GM12878 (cell line): Measurements from ENCODE around the gene CLIP1.

Experiments used
- EP300 ChIP-seq, 2 experiments: fragments of 150-350 bp in 1 of 2; IDR thresholded peaks; 2 replicates each; pipeline ENCODE4 v1.6.1; 2011 to 2012; ENCODE audit warnings: low read depth in 2 of 2, low read length in 2 of 2, borderline replicate concordance in 1 of 2, improper control_type of control experiment in 1 of 2, inconsistent platforms in 1 of 2; ENCODE audit not compliant: control insufficient read depth in 1 of 2
- ESRRA ChIP-seq: IDR thresholded peaks from 2 replicates; pipeline ENCODE4 v1.6.1; 2012; ENCODE audit warnings: mild to moderate bottlenecking, low read length, improper control_type of control experiment
- EZH2 ChIP-seq: IDR thresholded peaks from 2 replicates; pipeline ENCODE4 v1.6.1; 2012; ENCODE audit warnings: low read depth, mild to moderate bottlenecking, control low read depth, inconsistent platforms, low read length, borderline replicate concordance; ENCODE audit not compliant: control insufficient read depth
- IKZF1 ChIP-seq: fragments of 450-650 bp; conservative IDR thresholded peaks from 2 replicates; pipeline ENCODE4 v1.6.1; 2017; ENCODE audit warnings: antibody characterized with exemption, mild to moderate bottlenecking
- IRF5 ChIP-seq: fragments of 450-650 bp; IDR thresholded peaks from 2 replicates; pipeline ENCODE4 v1.6.1; 2017; ENCODE audit warnings: borderline replicate concordance
- MXI1 ChIP-seq: fragments of 150-350 bp; IDR thresholded peaks from 2 replicates; pipeline ENCODE4 v1.6.1; 2011; ENCODE audit warnings: low read depth, mild to moderate bottlenecking, inconsistent platforms, low read length, improper control_type of control experiment
- MYC ChIP-seq: IDR thresholded peaks from 2 replicates; pipeline ENCODE4 v1.6.1; 2011; ENCODE audit warnings: mild to moderate bottlenecking, low read length, moderate library complexity, inconsistent platforms; ENCODE audit not compliant: insufficient read depth, insufficient replicate concordance, insufficient read length, severe bottlenecking
- POLR2A ChIP-seq: IDR thresholded peaks from 2 replicates; pipeline ENCODE4 v1.6.1; 2011; ENCODE audit warnings: low read depth, mild to moderate bottlenecking, low read length
- POLR2AphosphoS5 ChIP-seq: IDR thresholded peaks from 2 replicates; pipeline ENCODE4 v1.6.1; 2011; ENCODE audit warnings: mild to moderate bottlenecking, low read length, inconsistent platforms
- TF ChIP-seq, protein P1 (sequence below): IDR thresholded peaks from 2 replicates; pipeline ENCODE4 v1.6.1; 2012; ENCODE audit warnings: mild to moderate bottlenecking, low read depth, low read length
- TF ChIP-seq, protein P2 (sequence below), 3 experiments: IDR thresholded peaks in 2 of 3; conservative IDR thresholded peaks in 1 of 3; 2 replicates each; pipeline ENCODE4 v1.5.1; 2011; ENCODE audit warnings: low read depth in 3 of 3, low read length in 3 of 3, mild to moderate bottlenecking in 3 of 3, control low read depth in 2 of 3, moderate library complexity in 2 of 3, inconsistent platforms in 1 of 3, mixed read lengths in 1 of 3; ENCODE audit not compliant: control insufficient read depth in 2 of 3, insufficient read depth in 1 of 3; ENCODE audit errors: extremely low read depth in 1 of 3

- TF ChIP-seq, protein P1, sequence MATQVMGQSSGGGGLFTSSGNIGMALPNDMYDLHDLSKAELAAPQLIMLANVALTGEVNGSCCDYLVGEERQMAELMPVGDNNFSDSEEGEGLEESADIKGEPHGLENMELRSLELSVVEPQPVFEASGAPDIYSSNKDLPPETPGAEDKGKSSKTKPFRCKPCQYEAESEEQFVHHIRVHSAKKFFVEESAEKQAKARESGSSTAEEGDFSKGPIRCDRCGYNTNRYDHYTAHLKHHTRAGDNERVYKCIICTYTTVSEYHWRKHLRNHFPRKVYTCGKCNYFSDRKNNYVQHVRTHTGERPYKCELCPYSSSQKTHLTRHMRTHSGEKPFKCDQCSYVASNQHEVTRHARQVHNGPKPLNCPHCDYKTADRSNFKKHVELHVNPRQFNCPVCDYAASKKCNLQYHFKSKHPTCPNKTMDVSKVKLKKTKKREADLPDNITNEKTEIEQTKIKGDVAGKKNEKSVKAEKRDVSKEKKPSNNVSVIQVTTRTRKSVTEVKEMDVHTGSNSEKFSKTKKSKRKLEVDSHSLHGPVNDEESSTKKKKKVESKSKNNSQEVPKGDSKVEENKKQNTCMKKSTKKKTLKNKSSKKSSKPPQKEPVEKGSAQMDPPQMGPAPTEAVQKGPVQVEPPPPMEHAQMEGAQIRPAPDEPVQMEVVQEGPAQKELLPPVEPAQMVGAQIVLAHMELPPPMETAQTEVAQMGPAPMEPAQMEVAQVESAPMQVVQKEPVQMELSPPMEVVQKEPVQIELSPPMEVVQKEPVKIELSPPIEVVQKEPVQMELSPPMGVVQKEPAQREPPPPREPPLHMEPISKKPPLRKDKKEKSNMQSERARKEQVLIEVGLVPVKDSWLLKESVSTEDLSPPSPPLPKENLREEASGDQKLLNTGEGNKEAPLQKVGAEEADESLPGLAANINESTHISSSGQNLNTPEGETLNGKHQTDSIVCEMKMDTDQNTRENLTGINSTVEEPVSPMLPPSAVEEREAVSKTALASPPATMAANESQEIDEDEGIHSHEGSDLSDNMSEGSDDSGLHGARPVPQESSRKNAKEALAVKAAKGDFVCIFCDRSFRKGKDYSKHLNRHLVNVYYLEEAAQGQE: no peak
- TF ChIP-seq, protein P2, sequence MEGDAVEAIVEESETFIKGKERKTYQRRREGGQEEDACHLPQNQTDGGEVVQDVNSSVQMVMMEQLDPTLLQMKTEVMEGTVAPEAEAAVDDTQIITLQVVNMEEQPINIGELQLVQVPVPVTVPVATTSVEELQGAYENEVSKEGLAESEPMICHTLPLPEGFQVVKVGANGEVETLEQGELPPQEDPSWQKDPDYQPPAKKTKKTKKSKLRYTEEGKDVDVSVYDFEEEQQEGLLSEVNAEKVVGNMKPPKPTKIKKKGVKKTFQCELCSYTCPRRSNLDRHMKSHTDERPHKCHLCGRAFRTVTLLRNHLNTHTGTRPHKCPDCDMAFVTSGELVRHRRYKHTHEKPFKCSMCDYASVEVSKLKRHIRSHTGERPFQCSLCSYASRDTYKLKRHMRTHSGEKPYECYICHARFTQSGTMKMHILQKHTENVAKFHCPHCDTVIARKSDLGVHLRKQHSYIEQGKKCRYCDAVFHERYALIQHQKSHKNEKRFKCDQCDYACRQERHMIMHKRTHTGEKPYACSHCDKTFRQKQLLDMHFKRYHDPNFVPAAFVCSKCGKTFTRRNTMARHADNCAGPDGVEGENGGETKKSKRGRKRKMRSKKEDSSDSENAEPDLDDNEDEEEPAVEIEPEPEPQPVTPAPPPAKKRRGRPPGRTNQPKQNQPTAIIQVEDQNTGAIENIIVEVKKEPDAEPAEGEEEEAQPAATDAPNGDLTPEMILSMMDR (IDR thresholded peaks at IDR 0.05 in 2 of 3, conservative IDR thresholded peaks at IDR 0.05 in 1 of 3; ENCODE audit: control insufficient read depth in 2 of 3, extremely low read depth in 1 of 3, insufficient read depth in 1 of 3, low read depth in 3 of 3, low read length in 3 of 3): no peak
- no peak for TF ChIP-seq MXI1
- TF ChIP-seq POLR2AphosphoS5: no peak
- TF ChIP-seq EZH2: no peak
- TF ChIP-seq POLR2A: no peak
- no peak for TF ChIP-seq IRF5
- no peak for TF ChIP-seq MYC
- no peak for TF ChIP-seq ESRRA
- TF ChIP-seq IKZF1: no peak
- no peak for TF ChIP-seq EP300 (IDR thresholded peaks at IDR 0.05; ENCODE audit: borderline replicate concordance in 1 of 2, control insufficient read depth in 1 of 2, low read depth in 2 of 2, low read length in 2 of 2)
These were observed 30.1 kb downstream of the CLIP1 start for GRCh38 chr12:122392411-122392810.
